ENCODE measurements around the gene ASIC4.

The ASIC4 gene

DNA sequence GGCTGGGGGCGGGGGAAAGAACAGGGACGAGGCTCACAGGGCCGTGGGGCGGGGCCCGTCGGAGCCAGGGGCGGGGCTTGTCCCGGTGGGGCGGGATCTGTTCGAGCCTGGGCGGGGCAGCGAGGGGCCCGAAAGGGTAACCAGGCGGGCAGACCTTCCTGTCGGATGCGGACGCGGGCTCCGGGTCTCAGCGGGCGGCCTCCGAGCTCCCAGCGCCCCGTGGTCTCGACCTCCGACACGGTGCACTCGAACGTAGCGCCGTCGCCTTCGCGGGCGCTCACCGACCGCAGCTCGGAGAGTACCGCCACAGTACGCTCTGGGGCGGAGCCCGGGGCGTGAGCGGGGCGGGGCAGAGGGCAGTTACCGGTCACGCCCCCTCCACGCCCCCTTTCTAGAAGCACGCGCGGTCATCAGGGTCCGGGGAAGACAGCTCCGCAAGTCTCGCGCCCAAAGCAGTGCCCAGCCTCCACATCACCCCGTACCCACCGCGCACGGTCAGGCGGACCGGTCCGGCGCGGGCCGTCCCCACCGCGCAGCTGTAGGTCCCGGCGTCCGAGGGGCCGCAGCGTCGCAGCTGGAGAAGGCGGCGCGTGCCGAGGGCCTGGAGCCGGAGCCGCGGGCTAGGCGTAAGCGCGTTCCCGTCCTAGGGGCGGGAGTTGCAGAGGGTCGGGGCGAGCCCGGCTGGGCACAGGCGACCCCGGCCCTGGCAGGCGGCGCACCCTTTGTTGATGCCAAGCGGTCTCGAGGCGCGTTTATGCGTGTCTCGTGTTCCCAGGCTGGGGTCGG lies 38.3 kb downstream of the ASIC4 start:
- TF ChIP-seq, protein P1, sequence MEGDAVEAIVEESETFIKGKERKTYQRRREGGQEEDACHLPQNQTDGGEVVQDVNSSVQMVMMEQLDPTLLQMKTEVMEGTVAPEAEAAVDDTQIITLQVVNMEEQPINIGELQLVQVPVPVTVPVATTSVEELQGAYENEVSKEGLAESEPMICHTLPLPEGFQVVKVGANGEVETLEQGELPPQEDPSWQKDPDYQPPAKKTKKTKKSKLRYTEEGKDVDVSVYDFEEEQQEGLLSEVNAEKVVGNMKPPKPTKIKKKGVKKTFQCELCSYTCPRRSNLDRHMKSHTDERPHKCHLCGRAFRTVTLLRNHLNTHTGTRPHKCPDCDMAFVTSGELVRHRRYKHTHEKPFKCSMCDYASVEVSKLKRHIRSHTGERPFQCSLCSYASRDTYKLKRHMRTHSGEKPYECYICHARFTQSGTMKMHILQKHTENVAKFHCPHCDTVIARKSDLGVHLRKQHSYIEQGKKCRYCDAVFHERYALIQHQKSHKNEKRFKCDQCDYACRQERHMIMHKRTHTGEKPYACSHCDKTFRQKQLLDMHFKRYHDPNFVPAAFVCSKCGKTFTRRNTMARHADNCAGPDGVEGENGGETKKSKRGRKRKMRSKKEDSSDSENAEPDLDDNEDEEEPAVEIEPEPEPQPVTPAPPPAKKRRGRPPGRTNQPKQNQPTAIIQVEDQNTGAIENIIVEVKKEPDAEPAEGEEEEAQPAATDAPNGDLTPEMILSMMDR (IDR thresholded peaks at IDR 0.05; ENCODE audit: low read depth, low read length), result no peak
- DNase-seq (ENCODE audit: extremely low read depth, low read depth), result peak; percentile 35

DNA sequence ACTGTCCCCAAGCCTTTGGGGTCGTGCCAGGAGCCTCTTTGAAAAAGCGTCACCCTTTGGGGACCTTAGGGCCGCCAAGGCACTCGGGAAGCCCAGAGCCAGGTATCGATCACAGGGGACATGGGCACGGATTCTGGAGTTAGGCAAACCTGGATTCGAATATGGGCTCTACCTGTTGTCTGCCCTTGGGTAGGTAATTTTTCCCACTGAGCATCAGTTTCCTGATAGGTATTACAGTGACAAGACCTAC lies 38.8 kb downstream of the ASIC4 start:
- TF ChIP-seq, protein P1 (IDR thresholded peaks at IDR 0.05; ENCODE audit: low read depth, low read length), result no peak
- no peak for DNase-seq (ENCODE audit: extremely low read depth, low read depth)

DNA sequence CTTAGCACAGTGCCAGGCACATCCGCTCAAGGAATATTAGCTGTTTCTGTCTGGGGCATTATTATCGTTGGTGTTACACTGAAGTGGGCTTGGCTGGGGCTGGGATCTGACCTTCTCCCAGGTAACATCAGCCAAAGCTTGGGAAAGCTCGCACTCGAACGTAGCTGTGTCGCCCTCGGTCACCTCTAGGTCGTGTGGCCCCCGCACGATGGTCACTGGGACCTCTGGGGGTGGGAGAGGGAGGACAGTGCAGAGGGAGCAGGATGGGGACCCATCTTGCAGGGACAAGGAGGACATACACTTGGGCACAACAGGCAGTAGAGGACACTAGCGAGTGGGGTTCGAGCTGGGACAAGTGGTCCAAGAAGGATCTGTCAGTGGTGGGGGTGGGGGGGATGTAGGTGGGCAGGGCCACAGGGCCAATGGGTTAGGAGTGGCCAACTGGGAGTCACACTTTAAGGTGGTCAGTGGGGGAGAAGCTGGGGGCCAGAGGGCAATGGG lies 39.2 kb downstream of the ASIC4 start:
- DNase-seq (ENCODE audit: extremely low read depth, low read depth), result no peak
- TF ChIP-seq, protein P1 (IDR thresholded peaks at IDR 0.05; ENCODE audit: low read depth, low read length), result no peak

DNA sequence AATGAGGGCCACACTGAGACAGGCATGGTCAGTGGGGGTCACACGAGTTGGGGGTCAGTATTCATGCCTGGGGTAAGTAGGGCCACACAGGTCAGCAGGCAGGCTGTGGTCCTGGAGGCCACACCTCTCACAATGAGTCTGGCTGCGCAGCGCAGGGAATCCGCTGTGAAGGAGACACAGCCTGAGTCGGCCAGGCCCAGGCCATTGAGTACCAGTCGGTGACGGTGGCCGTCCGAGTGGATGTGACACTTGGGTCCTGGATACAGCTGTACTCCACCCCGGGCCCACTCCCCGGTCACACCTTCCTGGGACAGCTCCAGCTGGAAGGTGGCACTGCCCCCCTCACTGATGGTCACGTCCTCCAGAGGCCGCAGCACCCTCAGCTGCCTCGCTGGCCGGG lies 40.1 kb downstream of the ASIC4 start:
- TF ChIP-seq, protein P1 (IDR thresholded peaks at IDR 0.05; ENCODE audit: low read depth, low read length), result no peak
- no peak for DNase-seq (ENCODE audit: extremely low read depth, low read depth)

DNA sequence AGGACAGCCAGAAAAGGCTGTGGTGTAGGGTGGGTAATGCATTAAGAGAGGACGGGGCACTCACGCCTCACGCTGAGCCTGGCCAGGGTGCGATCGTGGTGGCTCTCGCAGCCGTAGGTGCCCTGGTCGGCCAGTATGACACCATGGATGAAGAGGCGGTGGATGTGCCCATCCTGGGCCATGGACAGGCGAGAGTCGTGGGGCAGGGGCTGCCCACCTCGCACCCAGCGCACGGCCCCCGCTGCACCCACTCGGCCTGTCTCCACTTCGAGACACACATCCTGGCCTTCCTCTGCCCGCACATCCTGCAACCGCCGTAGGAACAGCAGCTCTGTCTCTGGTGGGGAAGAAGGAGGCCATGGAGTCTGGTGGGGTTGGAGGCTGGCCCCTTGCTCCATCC lies 41.7 kb downstream of the ASIC4 start:
- TF ChIP-seq, protein P1 (IDR thresholded peaks at IDR 0.05; ENCODE audit: low read depth, low read length), result no peak
- DNase-seq (ENCODE audit: extremely low read depth, low read depth), result no peak

DNA sequence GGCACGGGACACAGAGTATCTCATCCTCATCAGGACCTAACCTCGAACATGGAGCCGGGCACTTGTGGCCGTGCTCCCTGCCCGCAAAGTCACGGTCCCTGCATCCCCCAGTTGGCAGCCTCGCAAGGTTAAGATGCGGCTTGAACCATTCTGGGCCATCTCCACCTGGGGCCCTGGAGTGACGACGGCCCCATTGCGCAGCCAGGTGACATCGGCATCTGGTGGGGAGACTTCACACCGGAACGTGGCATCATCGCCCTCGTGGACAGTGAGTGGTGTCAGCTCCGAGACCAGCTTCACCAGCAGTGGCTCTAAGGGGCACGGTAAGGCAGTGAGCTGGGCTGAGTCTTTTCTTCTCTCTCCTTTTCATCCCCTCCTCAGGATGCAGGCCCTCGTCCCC lies 42.1 kb downstream of the ASIC4 start:
- no peak for DNase-seq (ENCODE audit: extremely low read depth, low read depth)
- TF ChIP-seq, protein P1 (IDR thresholded peaks at IDR 0.05; ENCODE audit: low read depth, low read length), result no peak

DNA sequence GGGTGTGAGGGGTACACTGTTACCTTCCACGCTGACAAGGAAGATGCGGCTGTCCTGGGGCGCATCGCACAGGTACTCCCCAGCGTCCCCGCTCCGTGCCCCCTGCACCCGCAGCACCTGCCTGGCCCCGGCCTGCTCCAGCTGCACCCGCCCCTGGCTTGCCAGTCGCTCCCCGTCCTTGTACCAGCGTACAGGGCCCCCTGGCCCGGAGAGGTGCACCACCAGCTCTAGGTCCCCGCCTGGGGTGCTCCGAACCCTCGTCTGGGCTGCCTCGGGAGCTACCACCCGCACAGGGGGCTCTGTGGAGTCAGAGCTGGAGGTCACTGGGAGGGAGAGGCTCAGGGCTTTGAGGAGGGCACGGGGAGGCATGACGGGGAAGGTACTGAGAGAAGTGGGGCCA lies 43.0 kb downstream of the ASIC4 start:
- TF ChIP-seq, protein P1 (IDR thresholded peaks at IDR 0.05; ENCODE audit: low read depth, low read length), result no peak

More for the DNA sequence above, 43.0 kb downstream of the ASIC4 start:
- DNase-seq (ENCODE audit: extremely low read depth, low read depth), result no peak

Data from AG09319 (cell line).